ENCODE measurements around the gene ATP9B.

- TF ChIP-seq POLR2AphosphoS5 (IDR thresholded peaks at IDR 0.05) (no peak), CTCF (IDR thresholded peaks at IDR 0.05) (no peak)
Measured at GRCh38 chr18:79069717-79070151, 540 bp downstream of the ATP9B start.

Data from sigmoid colon (tissue), 4 donors.